Hematopoietic multipotent progenitor cell treated with erythropoietin and hydrocortisone succinate and interleukin-3 and kit ligand, for 4 days (in vitro differentiated cells): ENCODE measurements around the gene RNU2-63P.
"Not testable (repeated sequence)": the region's sequence is repeated elsewhere in the genome, so short reads cannot be mapped to it uniquely, and the experiment has no call there.

ENCODE experiments used
- DNase-seq: peaks from one replicate; pipeline ENCODE4 v3.0.0-alpha.2; 2015

The RNU2-63P gene

GRCh38 chr2:88016086-88016959 lies at the start of gene RNU2-63P:
TSS of gene RNU2-63P (minus strand) at chr2:88016547.
- DNase-seq: peak; percentile 95

- DNase-seq: peak; percentile 39
Measured at GRCh38 chr2:88061295-88061694, 44.9 kb upstream of the RNU2-63P start.

DNA sequence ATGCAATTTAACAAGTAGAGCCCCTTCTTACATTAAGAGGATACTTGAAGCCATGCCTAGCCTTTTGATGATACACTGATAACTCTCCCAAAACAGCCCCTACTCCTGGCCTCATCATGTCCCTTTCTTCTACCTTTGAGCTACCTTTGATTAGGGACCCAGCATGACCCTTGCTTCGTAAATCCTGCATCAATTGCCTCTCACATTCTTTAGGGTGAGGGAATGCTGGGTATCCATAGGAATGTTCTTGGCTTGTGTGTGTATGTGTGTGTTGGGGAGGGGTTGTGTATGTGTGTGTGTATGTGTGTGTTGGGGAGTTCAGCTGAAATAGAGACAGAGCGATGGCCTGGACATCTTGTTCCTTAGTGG lies 44.5 kb upstream of the RNU2-63P start:
- no peak for DNase-seq

- DNase-seq: peak; percentile 72
Measured at GRCh38 chr2:88059979-88060906, 43.9 kb upstream of the RNU2-63P start.

DNA sequence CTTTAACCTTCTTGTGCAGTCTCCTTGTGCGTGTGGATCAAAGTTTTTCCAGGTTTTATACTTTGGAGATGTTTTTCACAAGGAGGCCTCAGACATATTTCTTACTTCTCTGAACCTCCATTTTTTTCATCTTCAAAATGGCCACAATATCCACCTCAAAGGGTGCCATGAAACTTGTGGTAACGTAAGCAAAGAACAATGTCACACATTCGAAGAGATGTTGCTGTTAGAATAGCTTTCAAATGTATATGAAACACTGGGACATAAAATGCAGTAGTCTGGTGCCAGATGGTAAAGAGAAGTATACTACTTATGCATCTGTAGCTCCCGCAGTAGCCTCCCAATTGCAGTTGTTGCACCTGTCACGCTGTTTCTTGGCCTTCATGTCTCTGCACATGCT lies 41.8 kb upstream of the RNU2-63P start:
- no peak for DNase-seq

DNA sequence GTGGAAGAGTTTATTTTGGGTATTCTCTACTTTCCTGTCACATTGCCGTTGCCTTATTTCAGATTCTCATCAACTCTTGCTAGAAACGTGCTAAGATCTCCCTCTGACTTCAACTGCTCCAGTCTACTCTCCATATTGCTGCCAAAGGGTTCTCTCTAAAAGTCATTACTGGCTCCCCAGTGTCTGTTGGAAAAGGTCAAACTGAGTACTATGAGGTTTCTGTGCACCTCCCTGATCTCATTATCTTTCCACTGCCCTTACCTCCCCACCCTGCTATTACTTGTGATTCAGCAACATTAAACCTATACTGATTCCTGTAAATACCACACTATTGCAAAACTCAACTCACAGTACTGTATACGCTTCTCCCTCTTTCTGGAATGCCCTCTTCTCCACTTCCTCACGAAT lies 41.1 kb upstream of the RNU2-63P start:
- DNase-seq: peak; percentile 64

DNA sequence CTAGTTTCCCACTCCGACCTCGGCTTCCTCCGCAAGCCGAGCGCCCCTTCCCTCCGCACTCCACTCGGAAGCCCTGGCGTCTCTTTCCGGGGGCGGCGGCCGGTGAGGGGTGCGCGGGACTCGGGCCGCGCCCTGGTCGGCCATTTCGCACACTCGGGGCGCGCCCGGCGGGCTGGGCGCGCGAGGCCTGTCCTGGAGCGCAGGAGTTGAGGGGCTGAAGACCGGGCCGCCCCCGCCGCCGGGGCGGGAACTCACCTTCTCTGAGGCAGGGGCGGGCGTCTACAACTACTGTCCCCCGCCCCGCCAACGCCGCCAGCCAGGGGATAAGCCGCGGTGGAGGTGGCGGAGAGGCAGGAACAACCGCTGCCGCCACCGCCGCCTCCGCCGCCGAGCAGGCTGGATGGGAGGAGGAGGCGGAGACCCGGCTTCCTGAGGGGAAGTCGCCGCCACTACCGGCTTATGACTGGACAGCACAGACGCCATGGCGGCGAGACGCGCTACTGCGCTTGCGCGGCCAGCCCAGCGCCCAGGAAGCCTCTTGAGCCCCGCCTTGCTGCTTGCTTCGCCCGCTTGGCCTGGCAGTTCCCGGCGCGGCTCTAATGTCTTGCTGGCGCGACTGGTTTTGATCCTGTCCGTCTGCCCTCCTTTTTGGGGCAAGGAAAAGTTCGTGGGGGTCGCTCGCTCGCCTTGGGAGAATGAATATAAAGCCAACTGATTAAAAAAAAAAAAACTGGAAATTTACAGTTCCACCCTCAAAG lies 39.2 kb upstream of the RNU2-63P start, which contains the start of gene KRCC1:
Gene KRCC1, minus strand, starts transcription at position 413 of the 758 bp plus-strand sequence. CDS start 27,220 bp downstream, outside the sequence.
- DNase-seq: peak; percentile 98

DNA sequence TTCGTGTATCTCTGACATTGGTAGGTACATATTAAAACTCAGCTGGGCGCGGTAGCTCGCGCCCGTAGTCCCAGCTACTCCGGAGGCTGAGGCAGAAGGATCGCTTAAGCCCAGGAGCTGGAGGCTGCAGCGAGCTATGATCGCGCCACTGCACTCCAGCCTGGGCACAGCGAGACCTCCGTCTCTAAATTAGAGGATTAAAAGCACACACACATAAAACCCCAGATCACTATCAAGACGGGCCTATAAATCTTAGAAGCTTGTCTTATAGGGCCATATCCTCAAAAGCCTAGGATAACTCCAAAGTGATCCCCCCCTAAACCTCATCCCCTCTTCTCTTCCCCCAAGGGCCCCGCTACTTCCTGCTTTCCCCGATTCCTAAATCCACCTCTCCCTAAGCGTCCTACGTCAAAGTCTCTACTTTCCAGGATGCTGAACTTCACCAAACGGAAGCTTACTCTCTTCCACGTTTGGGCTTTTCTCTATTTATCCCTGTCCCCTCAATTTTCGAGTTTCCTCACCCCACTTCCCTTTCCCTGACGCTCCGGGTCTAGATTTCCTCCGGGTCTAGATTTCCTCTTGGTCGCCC lies 38.5 kb upstream of the RNU2-63P start:
- no peak for DNase-seq

- DNase-seq: no peak
Measured at GRCh38 chr2:88053934-88054781, 37.8 kb upstream of the RNU2-63P start.

DNA sequence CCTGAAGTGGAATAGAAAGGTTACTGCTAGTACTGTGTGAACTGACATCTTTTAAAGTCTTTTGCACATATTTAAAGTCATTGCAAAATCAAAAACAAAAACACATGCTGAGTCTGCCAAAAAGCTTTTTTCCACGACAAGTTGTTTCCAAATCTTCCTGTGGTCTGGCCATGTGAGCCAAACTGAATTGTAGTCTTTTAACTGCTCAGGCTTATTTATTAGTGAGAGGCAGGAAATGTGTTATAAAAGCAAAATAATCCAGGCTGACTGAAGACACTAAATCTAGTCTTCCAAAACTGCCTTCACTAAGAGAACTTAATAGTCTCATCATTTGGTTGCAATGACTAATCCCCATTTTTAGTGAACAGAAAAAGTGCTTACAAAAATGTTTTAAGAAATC lies 36.9 kb upstream of the RNU2-63P start:
- peak; percentile 47 for DNase-seq

GRCh38 chr2:88051792-88052191 lies 35.4 kb upstream of the RNU2-63P start:
- DNase-seq: no peak

GRCh38 chr2:88049622-88050021 lies 33.3 kb upstream of the RNU2-63P start:
- DNase-seq: no peak

GRCh38 chr2:88048541-88048940 lies 32.2 kb upstream of the RNU2-63P start:
- no peak for DNase-seq

DNA sequence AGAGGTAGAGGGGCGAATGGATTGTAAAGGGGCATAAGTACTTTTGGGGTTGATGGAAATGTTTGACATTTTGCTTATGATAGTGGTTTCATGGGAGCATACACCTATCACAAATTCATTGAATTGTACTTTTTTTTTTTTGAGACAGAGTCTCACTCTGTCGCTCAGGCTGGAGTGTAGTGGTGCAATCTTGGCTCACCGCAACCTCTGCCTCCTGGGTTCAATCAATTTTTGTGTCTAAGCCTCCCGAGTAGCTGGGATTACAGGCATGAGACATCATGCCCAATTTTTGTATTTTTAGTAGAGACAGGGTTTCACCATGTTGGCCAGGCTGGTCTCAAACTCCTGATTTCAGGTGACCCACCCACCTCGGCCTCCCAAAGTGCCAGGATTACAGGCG lies 29.2 kb upstream of the RNU2-63P start:
- DNase-seq: not testable (repeated sequence)

- DNase-seq: no peak
Measured at GRCh38 chr2:88042476-88042875, 26.1 kb upstream of the RNU2-63P start.

GRCh38 chr2:88038263-88039105 lies 22.1 kb upstream of the RNU2-63P start:
- DNase-seq: no peak

- DNase-seq: no peak
Measured at GRCh38 chr2:88036606-88037005, 20.3 kb upstream of the RNU2-63P start.

DNA sequence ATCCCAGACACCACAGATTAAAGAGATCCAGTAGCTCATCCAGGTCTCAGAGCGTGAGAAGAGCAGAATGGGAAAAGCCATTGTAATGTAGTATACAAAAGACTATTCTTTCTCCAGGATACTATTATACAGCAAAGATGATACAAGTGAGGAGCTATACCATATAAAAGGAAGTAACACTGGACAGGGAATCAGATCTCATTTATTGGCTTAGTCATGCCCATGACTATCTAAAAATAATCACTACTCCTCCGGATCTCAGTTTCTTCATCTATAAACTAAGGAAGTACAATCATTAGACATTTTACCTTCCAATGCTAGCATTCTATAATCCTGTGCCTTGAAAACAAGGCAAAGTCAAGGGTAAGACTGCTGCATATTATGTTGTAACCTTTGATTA lies 19.8 kb upstream of the RNU2-63P start:
- DNase-seq: no peak

GRCh38 chr2:88032070-88032702 lies 15.8 kb upstream of the RNU2-63P start:
- no peak for DNase-seq

DNA sequence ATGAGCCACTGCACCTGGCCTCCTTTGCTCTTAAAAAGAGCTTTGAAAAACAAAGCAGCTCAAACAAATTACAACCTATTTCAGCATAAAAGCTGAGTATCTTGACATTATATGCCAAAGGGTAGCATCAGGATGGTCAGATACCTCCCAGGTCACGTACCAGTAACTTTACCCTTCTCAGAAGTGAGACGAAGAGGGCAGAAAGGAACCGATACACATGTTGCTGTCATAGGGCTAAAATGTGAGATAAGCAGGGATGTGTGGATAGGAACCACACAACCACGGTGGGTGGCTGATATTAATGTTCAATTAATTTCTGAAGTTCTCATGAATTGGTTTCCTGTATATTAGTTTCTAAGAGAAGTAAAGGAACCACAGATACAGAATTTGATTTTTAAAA lies 12.6 kb upstream of the RNU2-63P start:
- DNase-seq: no peak
